ENCODE data around the gene KLHL25. TPM values are rescaled to one million over a fixed set of nuclear protein-coding genes. Genes with fewer than 3 reads are reported as not detected.

KLHL25 gene
- total RNA-seq, 1 experiment from 2014 or later: 2.4 TPM

- in situ Hi-C loops (cut with HindIII; ENCODE audit: low pct_unique_long_range_greater_than_20kb, low sequenced_read_pairs): no loop called here
- no peak for DNase-seq (ENCODE audit: low read depth, low spot score)
Measured at GRCh38 chr15:85755471-85755870, 39.3 kb downstream of the KLHL25 start.

GRCh38 chr15:85754989-85755388 lies 39.7 kb downstream of the KLHL25 start:
- in situ Hi-C loops (cut with HindIII; ENCODE audit: low pct_unique_long_range_greater_than_20kb, low sequenced_read_pairs): no loop called here
- DNase-seq (ENCODE audit: low read depth, low spot score): no peak

GRCh38 chr15:85753791-85754452 lies 40.8 kb downstream of the KLHL25 start:
- in situ Hi-C loops (cut with HindIII; ENCODE audit: low pct_unique_long_range_greater_than_20kb, low sequenced_read_pairs): no loop called here
- no peak for DNase-seq (ENCODE audit: low read depth, low spot score)

GRCh38 chr15:85753261-85753660 lies 41.5 kb downstream of the KLHL25 start:
- in situ Hi-C loops (cut with HindIII; ENCODE audit: low pct_unique_long_range_greater_than_20kb, low sequenced_read_pairs): no loop called here
- DNase-seq (ENCODE audit: low read depth, low spot score): no peak

GRCh38 chr15:85752491-85752961 lies 42.2 kb downstream of the KLHL25 start:
- in situ Hi-C loops (cut with HindIII; ENCODE audit: low pct_unique_long_range_greater_than_20kb, low sequenced_read_pairs): no loop called here

GRCh38 chr15:85752124-85752475 lies 42.6 kb downstream of the KLHL25 start:
- DNase-seq (ENCODE audit: low read depth, low spot score): no peak
- in situ Hi-C loops (cut with HindIII; ENCODE audit: low pct_unique_long_range_greater_than_20kb, low sequenced_read_pairs): no loop called here

More at GRCh38 chr15:85752491-85752961, 42.2 kb downstream of the KLHL25 start:
- no peak for DNase-seq (ENCODE audit: low read depth, low spot score)

- in situ Hi-C loops (cut with HindIII; ENCODE audit: low pct_unique_long_range_greater_than_20kb, low sequenced_read_pairs): no loop called here
- no peak for DNase-seq (ENCODE audit: low read depth, low spot score)
Measured at GRCh38 chr15:85751291-85752123, 43.2 kb downstream of the KLHL25 start.

DNA sequence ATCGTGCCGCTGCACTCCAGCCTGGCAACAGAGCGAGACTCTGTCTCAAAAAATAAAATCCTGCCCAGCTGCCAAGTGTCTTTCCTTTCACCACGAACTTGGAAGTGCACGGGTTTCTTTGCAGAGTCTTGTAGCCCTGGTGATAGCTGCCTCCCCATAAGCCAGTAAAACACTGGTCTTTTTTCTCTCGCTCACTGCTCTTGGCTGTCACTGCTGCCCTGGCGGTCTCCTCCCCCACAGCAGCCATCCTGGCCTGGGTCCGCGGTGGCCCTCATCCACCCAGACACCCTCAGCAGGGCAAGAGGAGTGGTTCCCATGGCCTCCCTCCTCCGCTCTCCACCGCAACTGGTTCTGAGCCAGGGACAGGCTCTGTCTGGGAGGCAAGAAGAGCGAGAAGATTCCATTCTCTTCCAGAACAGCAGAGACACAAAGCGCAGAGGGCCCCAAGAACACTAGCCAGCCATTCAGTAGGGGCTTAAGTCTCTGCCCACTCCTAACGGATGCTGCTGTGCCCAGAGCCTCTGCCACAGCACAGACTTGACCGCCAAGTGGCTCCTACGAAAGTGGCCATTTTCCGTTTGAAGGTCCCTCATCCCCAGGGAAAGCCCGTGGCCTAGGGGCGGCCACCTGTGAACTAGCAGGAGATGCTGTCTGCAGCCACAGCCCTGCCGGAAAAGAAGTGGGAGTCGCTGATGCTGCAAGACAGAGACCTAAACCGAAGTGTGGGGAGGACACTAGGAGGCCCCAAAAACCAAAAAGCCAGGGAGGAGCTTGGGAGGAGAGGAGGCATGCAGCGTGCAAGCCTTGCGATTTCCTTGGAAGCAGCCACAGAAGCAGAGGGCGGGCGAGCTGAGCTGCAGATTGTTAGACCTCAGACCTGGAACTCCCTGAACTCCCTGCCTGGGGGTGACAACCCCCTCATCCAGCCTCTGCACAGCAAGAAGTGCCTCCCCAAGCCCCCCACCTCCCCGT lies 44.1 kb downstream of the KLHL25 start:
- in situ Hi-C loops (cut with HindIII; ENCODE audit: low pct_unique_long_range_greater_than_20kb, low sequenced_read_pairs): no loop called here
- no peak for DNase-seq (ENCODE audit: low read depth, low spot score)

DNA sequence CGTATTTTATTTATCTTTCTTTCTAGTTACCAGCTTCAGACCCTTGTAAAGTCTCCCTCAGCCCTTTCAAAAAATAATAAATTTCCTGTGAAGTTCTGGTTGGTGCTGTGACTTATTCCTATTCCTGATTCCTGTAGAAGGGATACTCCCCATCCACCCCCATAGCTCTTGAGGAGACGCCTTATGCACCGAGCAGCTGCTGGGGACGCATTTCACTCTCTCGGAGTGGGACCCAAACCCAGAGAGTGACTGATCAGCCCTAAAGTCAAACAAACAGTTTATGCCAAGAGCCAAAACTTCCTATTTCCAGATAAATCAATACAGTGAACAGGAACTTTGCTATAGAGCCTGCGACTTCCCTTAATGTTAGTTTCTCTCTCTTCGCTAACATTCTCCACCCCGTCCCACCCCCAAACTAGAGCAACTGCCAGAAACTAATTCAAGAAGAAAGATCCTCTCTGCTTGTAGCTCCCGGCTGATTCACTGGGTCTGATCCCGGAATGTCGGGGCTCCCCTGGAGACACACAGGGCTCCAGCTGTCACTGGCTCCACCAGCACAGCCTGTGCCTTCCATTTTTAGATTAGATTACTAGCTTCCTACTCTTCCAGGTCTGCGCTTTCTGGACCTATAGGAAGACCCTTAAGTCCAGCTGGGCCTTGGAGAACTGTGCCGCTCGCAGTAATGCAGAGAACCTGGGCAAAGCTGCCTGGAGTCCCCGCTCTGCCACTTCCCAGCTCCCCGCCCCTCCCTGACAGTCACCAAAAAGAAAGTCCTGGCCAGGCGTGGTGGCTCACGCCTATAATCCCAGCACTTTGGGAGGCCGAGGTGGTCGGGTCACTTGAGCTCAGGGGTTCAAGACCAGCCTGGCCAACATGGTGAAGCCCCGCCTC lies 45.2 kb downstream of the KLHL25 start:
- in situ Hi-C loops (cut with HindIII; ENCODE audit: low pct_unique_long_range_greater_than_20kb, low sequenced_read_pairs): no loop called here
- no peak for DNase-seq (ENCODE audit: low read depth, low spot score)

DNA sequence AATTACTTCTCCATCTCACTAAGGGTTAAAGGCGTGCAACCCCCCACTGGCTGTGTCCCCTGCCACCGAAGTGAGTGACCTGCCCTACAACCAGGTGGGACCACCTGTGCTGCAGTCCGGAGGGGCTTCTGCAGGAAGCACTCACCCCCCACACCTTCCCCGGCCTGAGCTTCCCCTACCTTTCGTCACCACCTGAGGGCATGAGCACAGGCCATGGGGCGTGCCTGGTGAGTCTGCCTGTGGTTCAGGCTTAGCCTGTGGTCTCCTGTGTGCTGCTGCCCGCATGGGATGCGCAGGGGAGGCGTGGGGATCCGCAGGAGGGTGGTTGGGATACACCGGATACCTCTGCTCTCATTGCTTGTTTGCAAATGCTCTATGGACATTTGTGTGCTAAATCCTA lies 46.0 kb downstream of the KLHL25 start:
- in situ Hi-C loops (cut with HindIII; ENCODE audit: low pct_unique_long_range_greater_than_20kb, low sequenced_read_pairs): no loop called here
- DNase-seq (ENCODE audit: low read depth, low spot score): no peak

DNA sequence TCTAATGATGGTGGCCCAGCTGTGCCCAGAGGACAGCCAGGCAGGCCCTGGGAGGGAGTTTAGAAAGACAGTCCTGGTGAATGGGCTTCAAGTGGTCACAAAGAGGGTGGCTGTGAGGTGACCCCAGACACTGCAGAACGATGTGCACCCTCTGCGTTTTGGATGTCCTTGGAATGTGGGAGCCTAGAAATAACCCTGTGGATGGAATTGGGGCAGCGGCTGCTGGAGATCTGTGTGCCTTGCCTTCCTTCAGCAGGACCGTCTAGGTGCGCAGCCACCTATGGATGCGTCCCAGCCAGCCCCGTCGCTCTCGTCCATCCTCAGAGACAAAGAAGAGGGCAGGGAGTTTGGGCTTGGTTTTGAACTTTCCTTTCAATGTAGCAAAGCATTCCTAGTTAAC lies 46.5 kb downstream of the KLHL25 start:
- in situ Hi-C loops (cut with HindIII; ENCODE audit: low pct_unique_long_range_greater_than_20kb, low sequenced_read_pairs): no loop called here
- no peak for DNase-seq (ENCODE audit: low read depth, low spot score)

GRCh38 chr15:85746641-85747040 lies 48.1 kb downstream of the KLHL25 start:
- in situ Hi-C loops (cut with HindIII; ENCODE audit: low pct_unique_long_range_greater_than_20kb, low sequenced_read_pairs): no loop called here
- DNase-seq (ENCODE audit: low read depth, low spot score): no peak

DNA sequence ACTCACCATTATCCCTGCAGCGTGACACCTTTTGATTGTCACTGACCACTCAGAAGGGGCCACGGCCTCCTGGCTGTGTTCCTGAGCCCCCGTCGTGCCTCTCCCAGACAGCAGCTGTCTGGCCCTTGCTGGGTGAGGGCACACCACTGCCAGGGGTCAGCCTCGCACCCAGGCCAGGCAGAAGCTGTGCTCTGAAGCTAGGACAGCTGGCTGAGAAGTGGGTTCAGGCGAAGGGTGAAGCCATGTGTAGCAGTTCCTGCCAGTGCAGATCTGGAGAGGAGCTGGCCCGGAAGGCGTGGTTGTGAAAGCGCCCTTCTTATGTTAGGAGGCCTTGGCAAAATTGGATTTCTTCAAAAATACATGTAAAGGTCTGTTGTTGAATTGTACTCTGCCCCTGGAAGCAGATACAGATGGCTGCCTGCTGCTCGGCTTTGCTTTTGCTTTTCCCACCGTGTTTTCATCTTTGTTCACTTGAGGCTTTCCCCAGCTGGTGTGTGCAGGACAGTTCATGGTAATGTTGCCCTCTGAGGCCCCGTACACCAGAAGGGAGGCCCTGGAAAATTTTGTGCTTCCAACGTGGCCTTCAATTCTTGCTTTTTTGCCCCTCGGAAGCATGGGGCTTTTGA lies 49.1 kb downstream of the KLHL25 start:
- in situ Hi-C loops (cut with HindIII; ENCODE audit: low pct_unique_long_range_greater_than_20kb, low sequenced_read_pairs): no loop called here
- no peak for DNase-seq (ENCODE audit: low read depth, low spot score)

DNA sequence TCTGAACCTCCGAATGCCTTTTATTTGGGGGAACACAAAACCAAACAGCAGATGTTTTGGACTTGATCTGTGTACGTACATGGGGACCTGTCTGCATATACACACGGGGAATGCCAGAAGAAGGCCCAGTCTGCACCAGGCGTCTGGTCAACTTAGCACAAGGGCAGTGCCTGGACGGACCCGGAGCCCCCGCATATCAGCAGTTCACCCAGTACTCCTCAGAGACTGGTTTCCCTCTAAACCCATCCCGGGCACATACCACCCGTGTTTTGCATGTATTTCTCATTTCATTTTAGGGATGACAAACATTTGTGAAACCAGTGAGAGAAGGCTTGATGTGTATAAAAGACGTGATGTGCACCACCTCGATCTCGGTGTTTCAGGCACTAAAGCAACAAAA lies 49.7 kb downstream of the KLHL25 start:
- in situ Hi-C loops (cut with HindIII; ENCODE audit: low pct_unique_long_range_greater_than_20kb, low sequenced_read_pairs): no loop called here

GRCh38 chr15:85744579-85744978 lies 50.1 kb downstream of the KLHL25 start:
- in situ Hi-C loops (cut with HindIII; ENCODE audit: low pct_unique_long_range_greater_than_20kb, low sequenced_read_pairs): no loop called here
- DNase-seq (ENCODE audit: low read depth, low spot score): no peak

More for the DNA sequence above, 49.7 kb downstream of the KLHL25 start:
- DNase-seq (ENCODE audit: low read depth, low spot score): no peak

DNA sequence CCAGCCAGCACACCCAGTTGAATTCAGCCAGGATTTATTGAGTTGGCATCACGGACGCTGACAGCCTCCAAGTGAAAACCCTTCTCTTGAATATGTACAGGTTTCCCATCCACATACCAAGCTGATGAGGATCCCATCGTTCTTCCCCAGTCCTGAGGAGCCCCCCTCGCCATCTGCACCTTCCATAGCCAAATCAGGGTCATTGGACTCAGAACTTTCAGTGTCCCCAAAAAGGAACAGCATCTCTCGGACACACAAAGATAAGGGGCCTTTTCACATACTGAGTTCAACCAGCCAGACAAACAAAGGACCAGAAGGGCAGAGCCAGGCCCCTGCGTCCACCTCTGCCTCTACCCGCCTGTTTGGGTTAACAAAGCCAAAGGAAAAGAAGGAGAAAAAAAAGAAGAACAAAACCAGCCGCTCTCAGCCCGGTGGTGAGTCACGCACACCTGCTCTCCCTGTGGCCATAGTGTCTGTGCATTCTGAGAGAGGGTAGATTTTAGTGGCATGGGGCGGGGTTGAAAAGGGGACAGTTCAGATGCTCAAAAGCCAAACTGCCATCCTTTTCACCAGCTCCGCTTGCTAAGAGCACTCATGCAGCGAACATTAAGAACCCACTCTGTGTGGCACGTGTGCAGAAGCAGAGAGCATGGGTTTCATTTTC lies 51.2 kb downstream of the KLHL25 start:
- DNase-seq (ENCODE audit: low read depth, low spot score): no peak
- in situ Hi-C loops (cut with HindIII; ENCODE audit: low pct_unique_long_range_greater_than_20kb, low sequenced_read_pairs): no loop called here

All from SK-MEL-5 (cell line).